NCI-H524 treated with DMSO at 0.1 percent for 48 hours (cell line): Measurements from ENCODE around the gene GATA2.

Experiments
- DNase-seq: peaks from one replicate; lab custom pipeline; 2025; lab: John Stamatoyannopoulos, UW

Gene GATA2

DNA sequence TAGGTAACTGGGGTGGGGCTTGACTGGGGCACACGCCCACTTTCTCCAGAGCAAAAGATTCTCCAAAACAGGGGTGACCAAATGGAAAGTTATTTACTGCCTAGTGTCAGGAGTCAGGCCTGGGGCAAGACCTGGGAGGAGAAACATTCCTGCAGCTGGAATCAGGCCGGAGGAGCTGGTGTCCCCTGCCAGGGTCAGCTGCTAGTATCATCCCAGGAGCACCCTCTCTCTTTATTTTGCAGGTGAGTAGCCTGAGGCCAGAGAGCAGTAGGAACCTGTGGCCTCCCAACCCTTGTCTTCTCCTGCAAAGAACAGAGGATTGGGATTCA, 59.2 kb downstream of the GATA2 start:
- no peak for DNase-seq

DNA sequence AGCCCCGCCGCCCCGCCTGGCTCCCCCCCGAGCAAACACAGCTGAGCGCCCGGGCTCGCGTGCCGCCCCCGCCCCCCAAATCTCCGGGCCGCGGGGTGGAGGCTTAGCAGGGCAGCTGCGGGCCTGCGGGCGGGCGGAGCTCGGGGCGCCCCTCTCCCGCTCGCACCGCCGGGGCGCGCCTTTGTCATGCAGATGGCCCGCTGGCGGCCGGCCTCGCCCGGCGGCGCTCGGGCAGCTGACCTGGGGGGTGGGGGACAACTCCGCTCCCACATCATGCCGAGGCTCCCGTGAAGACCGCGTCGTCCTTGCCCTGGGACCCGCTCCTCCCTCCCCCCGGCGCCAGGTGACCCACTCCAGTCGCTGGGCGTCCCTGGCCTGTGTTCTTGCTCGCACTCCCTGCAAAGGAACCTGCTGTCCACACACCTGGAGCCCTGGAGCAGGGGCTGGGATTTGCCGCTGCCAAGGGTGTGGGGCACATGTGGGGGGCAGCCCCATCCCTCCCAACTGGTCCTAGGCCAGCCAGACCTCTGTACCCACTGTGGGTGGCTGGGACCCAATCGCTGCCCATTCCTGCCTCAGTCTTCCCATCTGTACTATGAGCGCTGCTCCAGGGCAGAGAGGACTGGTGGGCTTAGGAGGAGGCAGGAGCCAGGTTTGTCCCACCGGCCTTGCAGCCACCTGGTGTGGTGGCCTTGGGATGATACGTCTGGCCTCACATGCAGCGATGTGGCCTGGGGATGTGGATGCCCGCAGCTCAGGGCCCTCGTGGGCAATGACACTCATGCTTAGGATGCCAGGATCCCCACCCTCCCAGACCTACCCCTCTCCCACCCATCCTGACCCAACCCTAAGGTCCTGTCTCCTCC, 59.8 kb downstream of the GATA2 start:
- no peak for DNase-seq

DNA sequence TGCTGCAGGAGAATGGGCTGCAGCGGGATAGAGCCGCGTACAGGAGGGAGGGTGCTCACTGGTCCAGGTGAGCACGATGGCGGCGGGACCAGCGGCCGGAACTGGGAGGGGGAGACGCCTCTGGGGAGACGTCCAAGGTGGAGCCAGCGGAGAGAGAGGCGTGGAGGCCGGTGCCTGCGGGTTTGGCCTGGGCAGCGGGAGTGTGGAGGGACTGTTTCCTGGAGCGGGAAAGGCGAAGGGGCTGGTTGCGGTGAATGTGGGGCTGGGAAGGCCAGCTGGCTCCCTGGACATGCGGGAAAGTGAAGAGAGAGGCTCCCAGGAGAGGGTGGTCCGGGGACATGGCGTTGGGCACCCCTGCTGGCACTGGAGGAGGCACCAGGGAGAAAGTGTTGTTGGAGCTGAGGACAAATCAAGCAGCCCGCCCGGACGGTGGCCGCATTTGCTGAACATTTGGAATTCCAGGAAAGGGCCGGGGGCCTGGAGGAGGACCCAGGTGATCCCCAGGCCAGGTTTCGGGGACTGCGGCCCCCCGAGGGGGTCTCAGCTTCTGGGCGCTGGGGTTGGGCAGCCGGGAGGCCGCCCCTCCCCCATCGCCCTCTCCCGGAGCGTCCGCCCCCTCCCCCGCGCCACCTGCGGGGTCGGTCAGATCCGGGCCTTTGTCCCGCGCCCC, 60.6 kb downstream of the GATA2 start:
- DNase-seq: no peak

DNA sequence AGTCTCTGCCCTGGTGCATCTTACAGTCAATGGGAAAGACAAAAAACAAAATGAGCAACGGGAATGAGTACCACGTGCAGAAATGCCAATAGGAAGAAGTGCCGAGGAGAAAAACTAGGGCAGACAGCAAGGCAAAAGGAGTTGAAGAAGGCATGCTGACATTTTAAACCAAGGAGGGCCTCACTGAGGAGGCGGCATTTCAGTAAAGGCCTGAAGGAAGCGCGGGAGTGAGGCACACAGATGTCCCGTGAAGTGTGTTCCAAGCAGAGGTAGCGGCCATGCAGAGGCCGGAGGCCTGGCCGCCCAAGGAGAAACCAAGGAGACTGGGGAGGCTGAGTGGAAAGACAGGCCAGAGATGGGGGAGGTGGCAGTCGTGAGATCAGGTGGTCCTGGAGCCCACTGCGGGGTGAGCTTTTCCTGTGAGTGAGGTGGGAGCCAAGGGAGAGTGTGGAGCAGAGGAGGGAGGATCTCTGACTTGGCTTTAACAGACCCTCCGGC, 61.1 kb downstream of the GATA2 start:
- no peak for DNase-seq

DNA sequence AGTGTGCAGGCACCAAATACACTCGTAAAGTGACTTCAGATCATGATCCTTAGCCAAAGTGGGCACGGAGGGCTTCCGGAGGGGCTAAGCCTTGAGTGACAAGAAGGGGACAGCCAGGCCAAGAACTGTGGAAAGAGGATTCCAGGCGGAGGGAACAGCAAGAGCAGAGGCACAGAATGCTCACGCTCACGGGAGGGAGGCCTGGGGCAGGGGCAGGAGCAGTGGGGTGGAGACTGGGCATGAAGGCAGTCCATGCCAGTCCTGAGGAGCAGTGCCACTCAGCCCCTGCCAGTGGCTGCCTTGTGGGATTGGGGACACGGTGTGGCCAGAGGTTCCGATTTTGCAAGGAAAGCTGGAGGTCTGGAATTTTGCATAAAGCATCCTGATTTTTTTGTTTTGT, 62.3 kb downstream of the GATA2 start:
- no peak for DNase-seq

DNA sequence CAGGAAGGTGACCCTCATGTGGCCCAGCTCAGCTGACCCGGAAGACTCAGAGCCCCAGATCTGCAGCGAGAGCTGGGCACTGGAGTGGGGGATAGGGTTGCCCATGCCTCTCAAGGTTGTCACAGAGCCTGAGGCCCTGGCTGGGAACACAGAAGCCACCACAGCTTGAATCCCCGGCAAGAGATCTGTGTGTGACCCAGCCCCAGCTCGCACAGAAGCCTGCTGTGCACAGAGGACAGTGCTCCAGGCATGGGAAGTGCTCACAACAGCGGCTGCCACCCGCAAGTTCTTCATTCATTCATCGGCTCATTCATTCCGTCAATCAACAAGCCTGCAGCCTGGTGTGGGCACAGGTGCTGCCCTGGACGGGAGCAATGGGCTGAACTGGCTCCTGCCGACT, 62.7 kb downstream of the GATA2 start:
- DNase-seq: no peak

DNA sequence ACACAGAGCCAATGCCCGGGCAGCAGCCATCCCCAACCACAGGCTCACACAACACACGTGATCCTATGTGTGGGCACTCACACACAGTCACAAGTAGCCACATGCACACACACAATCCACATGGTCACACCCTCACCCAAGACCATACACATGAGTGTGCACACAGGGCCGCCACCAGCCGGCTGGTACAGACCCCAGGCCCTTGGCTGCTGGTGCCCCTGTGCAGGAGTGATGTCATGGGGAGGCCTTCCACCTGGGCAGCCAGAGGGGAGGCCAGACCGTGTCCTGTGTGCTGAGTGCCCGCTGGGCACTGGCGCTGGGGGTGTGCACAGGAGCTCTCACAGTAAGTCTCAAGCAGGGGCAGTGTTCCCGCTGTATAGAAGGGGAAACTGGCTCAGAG, 63.2 kb downstream of the GATA2 start:
- DNase-seq: no peak
